Suppressor macrophage treated with lipopolysaccharide for 1 hour (primary cell): ENCODE data around the gene EPHA5.

Experiments
- DNase-seq, 3 donors: peaks; one replicate each; pipeline ENCODE4 v3.0.0-alpha.2; 2020 to 2022

The EPHA5 gene

GRCh38 chr4:65623506-65623905 is 46.8 kb downstream of the EPHA5 start:
- DNase-seq: no peak

- DNase-seq: no peak
Measured at GRCh38 chr4:65617416-65617815, 52.9 kb downstream of the EPHA5 start.

GRCh38 chr4:65604515-65604914 is 65.8 kb downstream of the EPHA5 start:
- DNase-seq: no peak

- no peak for DNase-seq
Measured at GRCh38 chr4:65600656-65601055, 69.6 kb downstream of the EPHA5 start.

GRCh38 chr4:65599340-65599739 is 70.9 kb downstream of the EPHA5 start:
- no peak for DNase-seq

- no peak for DNase-seq
Measured at GRCh38 chr4:65597697-65598096, 72.6 kb downstream of the EPHA5 start.

GRCh38 chr4:65592089-65592488 is 78.2 kb downstream of the EPHA5 start:
- DNase-seq: no peak

GRCh38 chr4:65589921-65590320 is 80.4 kb downstream of the EPHA5 start:
- no peak for DNase-seq

- DNase-seq: no peak
Measured at GRCh38 chr4:65589331-65589730, 81.0 kb downstream of the EPHA5 start.

GRCh38 chr4:65580551-65580950 is 89.7 kb downstream of the EPHA5 start:
- DNase-seq: no peak

GRCh38 chr4:65566473-65566872 is 103.8 kb downstream of the EPHA5 start:
- no peak for DNase-seq

- DNase-seq: no peak
Measured at GRCh38 chr4:65561164-65561563, 109.1 kb downstream of the EPHA5 start.

- DNase-seq: no peak
Measured at GRCh38 chr4:65559270-65559669, 111.0 kb downstream of the EPHA5 start.

GRCh38 chr4:65552057-65552456 is 118.2 kb downstream of the EPHA5 start:
- no peak for DNase-seq

- no peak for DNase-seq
Measured at GRCh38 chr4:65550500-65550899, 119.8 kb downstream of the EPHA5 start.

GRCh38 chr4:65546882-65547416 is 123.3 kb downstream of the EPHA5 start:
- no peak for DNase-seq

- DNase-seq: no peak
Measured at GRCh38 chr4:65538571-65538970, 131.7 kb downstream of the EPHA5 start.

- no peak for DNase-seq
Measured at GRCh38 chr4:65535113-65535512, 135.2 kb downstream of the EPHA5 start.

GRCh38 chr4:65521666-65522065 is 148.6 kb downstream of the EPHA5 start:
- no peak for DNase-seq

- DNase-seq: no peak
Measured at GRCh38 chr4:65515646-65516045, 154.6 kb downstream of the EPHA5 start.

- DNase-seq: no peak
Measured at GRCh38 chr4:65510976-65511375, 159.3 kb downstream of the EPHA5 start.

- no peak for DNase-seq
Measured at GRCh38 chr4:65508168-65508567, 162.1 kb downstream of the EPHA5 start.

GRCh38 chr4:65502131-65502701 is 168.1 kb downstream of the EPHA5 start:
- no peak for DNase-seq

- DNase-seq: no peak
Measured at GRCh38 chr4:65498606-65499005, 171.7 kb downstream of the EPHA5 start.

GRCh38 chr4:65495439-65495838 is 174.8 kb downstream of the EPHA5 start:
- DNase-seq: no peak
